ENCODE results near the gene NEK11.

NEK11 gene

DNA sequence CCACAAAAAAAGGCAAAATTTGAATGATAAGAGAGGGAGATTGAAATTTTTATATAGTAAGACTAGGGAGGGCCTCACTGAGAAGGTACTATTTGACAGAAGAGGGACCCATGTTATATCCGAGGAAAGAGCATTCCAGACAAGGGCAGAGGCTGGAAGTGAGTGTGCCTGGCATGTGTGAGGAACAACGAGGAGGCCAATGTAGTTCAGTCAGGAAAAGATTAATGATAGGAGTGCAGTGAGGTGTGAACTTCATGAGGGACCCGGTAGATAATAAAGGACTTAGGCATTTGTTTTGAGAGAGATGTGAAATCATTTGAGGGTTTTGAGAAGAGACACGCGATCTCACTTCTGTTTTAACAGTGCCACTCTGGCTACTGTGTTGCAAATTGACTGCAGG, 36.4 kb upstream of the NEK11 start:
- no peaks in the 10 kb centered on the region for H3F3A ChIP-seq (ENCODE audit: insufficient read depth, low read length)
- H3K4me2 ChIP-seq (ENCODE audit: low read length) = no peak overlapping the region
- no peaks in the 10 kb centered on the region for H3K4me1 ChIP-seq (ENCODE audit: insufficient read depth, low read length, severe bottlenecking)
- no peak overlapping the region for H3K27ac ChIP-seq (ENCODE audit: low read depth, low read length, poor library complexity, severe bottlenecking)
- H3K9me3 ChIP-seq (ENCODE audit: low read length) = no peaks in the 10 kb centered on the region
- no peak overlapping the region for H2AFZ ChIP-seq (ENCODE audit: low read length)
- H3K9ac ChIP-seq (ENCODE audit: low read length) = no peak overlapping the region
- H3K79me2 ChIP-seq (ENCODE audit: insufficient read depth, low read length) = no peaks in the 10 kb centered on the region
- H3K36me3 ChIP-seq (ENCODE audit: insufficient read depth, low read length) = peaks cover 30% of the 10 kb centered on the region
- H4K20me1 ChIP-seq (ENCODE audit: insufficient read depth, low read length) = no peaks in the 10 kb centered on the region
- TF ChIP-seq, protein P1, sequence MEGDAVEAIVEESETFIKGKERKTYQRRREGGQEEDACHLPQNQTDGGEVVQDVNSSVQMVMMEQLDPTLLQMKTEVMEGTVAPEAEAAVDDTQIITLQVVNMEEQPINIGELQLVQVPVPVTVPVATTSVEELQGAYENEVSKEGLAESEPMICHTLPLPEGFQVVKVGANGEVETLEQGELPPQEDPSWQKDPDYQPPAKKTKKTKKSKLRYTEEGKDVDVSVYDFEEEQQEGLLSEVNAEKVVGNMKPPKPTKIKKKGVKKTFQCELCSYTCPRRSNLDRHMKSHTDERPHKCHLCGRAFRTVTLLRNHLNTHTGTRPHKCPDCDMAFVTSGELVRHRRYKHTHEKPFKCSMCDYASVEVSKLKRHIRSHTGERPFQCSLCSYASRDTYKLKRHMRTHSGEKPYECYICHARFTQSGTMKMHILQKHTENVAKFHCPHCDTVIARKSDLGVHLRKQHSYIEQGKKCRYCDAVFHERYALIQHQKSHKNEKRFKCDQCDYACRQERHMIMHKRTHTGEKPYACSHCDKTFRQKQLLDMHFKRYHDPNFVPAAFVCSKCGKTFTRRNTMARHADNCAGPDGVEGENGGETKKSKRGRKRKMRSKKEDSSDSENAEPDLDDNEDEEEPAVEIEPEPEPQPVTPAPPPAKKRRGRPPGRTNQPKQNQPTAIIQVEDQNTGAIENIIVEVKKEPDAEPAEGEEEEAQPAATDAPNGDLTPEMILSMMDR (IDR thresholded peaks at IDR 0.05; ENCODE audit: low read length) = no peak
- no peak for TF ChIP-seq EZH2 (IDR thresholded peaks at IDR 0.05; ENCODE audit: borderline replicate concordance, low read length)
- H3K9me2 ChIP-seq (ENCODE audit: low read depth, low read length) = no peaks in the 10 kb centered on the region
- no peak overlapping the region for H3K4me3 ChIP-seq (ENCODE audit: low read depth, low read length, poor library complexity, severe bottlenecking)
- H3K27me3 ChIP-seq (ENCODE audit: insufficient read depth, low read length) = no peaks in the 10 kb centered on the region

GRCh38 chr3:130991126-130991525, 35.6 kb upstream of the NEK11 start:
- no peak overlapping the region for H2AFZ ChIP-seq (ENCODE audit: low read length)
- peaks cover 38% of the 10 kb centered on the region for H3K36me3 ChIP-seq (ENCODE audit: insufficient read depth, low read length)
- no peaks in the 10 kb centered on the region for H3K27me3 ChIP-seq (ENCODE audit: insufficient read depth, low read length)
- no peaks in the 10 kb centered on the region for H3K9me3 ChIP-seq (ENCODE audit: low read length)
- H3K9me2 ChIP-seq (ENCODE audit: low read depth, low read length) = no peaks in the 10 kb centered on the region
- TF ChIP-seq, protein P1 (IDR thresholded peaks at IDR 0.05; ENCODE audit: low read length) = no peak
- TF ChIP-seq EZH2 (IDR thresholded peaks at IDR 0.05; ENCODE audit: borderline replicate concordance, low read length) = no peak
- H3K4me2 ChIP-seq (ENCODE audit: low read length) = no peak overlapping the region
- H3K9ac ChIP-seq (ENCODE audit: low read length) = no peak overlapping the region
- no peaks in the 10 kb centered on the region for H3F3A ChIP-seq (ENCODE audit: insufficient read depth, low read length)
- no peak overlapping the region for H3K27ac ChIP-seq (ENCODE audit: low read depth, low read length, poor library complexity, severe bottlenecking)
- no peak overlapping the region for H3K4me3 ChIP-seq (ENCODE audit: low read depth, low read length, poor library complexity, severe bottlenecking)
- no peaks in the 10 kb centered on the region for H4K20me1 ChIP-seq (ENCODE audit: insufficient read depth, low read length)
- no peaks in the 10 kb centered on the region for H3K79me2 ChIP-seq (ENCODE audit: insufficient read depth, low read length)
- no peaks in the 10 kb centered on the region for H3K4me1 ChIP-seq (ENCODE audit: insufficient read depth, low read length, severe bottlenecking)

DNA sequence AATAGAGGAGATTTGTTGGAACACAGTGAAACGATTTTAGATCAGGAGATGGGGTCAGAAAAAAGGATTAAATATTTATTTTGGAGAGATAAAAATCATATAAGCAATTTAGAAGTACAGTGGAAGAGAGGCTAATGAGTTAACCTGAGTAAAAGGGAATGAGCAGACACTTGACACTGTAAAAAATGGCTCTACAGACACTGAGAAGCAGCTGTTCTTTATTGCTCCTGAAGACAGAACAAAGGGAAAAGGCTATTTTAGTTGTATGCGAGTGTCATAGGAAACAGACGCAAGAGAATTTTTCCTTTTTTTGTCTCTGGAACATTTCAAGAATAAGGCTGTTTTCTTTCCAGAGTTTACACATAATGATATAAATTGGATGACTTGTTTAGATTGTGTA, 34.3 kb upstream of the NEK11 start:
- Histone ChIP-seq H3K27ac (ENCODE audit: low read depth, low read length, poor library complexity, severe bottlenecking) (no peak overlapping the region), H3K4me2 (ENCODE audit: low read length) (no peak overlapping the region), H3K9ac (ENCODE audit: low read length) (no peak overlapping the region), H3K9me3 (ENCODE audit: low read length) (no peaks in the 10 kb centered on the region), H3K79me2 (ENCODE audit: insufficient read depth, low read length) (no peaks in the 10 kb centered on the region), H3K36me3 (ENCODE audit: insufficient read depth, low read length) (peaks cover 47% of the 10 kb centered on the region), H3K4me1 (ENCODE audit: insufficient read depth, low read length, severe bottlenecking) (no peaks in the 10 kb centered on the region), H3F3A (ENCODE audit: insufficient read depth, low read length) (no peaks in the 10 kb centered on the region), H4K20me1 (ENCODE audit: insufficient read depth, low read length) (no peaks in the 10 kb centered on the region), H2AFZ (ENCODE audit: low read length) (no peak overlapping the region), H3K9me2 (ENCODE audit: low read depth, low read length) (no peaks in the 10 kb centered on the region), H3K4me3 (ENCODE audit: low read depth, low read length, poor library complexity, severe bottlenecking) (no peak overlapping the region), H3K27me3 (ENCODE audit: insufficient read depth, low read length) (no peaks in the 10 kb centered on the region)
- TF ChIP-seq, protein P1 (IDR thresholded peaks at IDR 0.05; ENCODE audit: low read length) = no peak
- no peak for TF ChIP-seq EZH2 (IDR thresholded peaks at IDR 0.05; ENCODE audit: borderline replicate concordance, low read length)

All from OCI-LY1 (cell line).